AG09309 (cell line): ENCODE data around the gene NOVA1.

Experiments
- DNase-seq: peaks from one replicate; pipeline ENCODE4 v3.0.0-alpha.2; 2010; ENCODE audit warnings: low read depth
- H3K4me3 ChIP-seq: 2 replicates; pipeline ENCODE4 v1.5.1; 2011; ENCODE audit warnings: mild to moderate bottlenecking, low read depth, low read length, moderate library complexity; ENCODE audit not compliant: control insufficient read depth
- CTCF ChIP-seq: IDR thresholded peaks from 2 replicates; pipeline ENCODE4 v1.5.1; 2011; ENCODE audit warnings: mild to moderate bottlenecking, low read depth, low read length, inconsistent platforms; ENCODE audit not compliant: insufficient read depth, control insufficient read depth; ENCODE audit errors: missing control alignments

Gene NOVA1

GRCh38 chr14:26548406-26548805 is 49.4 kb downstream of the NOVA1 start:
- no peak for TF ChIP-seq CTCF
- no peak for DNase-seq
- H3K4me3 ChIP-seq: no peak overlapping the region

GRCh38 chr14:26538176-26538575 is 59.7 kb downstream of the NOVA1 start:
- no peak for TF ChIP-seq CTCF
- no peak for DNase-seq
- no peak overlapping the region for H3K4me3 ChIP-seq

GRCh38 chr14:26531894-26532293 is 65.9 kb downstream of the NOVA1 start:
- no peak for DNase-seq
- no peak for TF ChIP-seq CTCF
- no peak overlapping the region for H3K4me3 ChIP-seq

GRCh38 chr14:26528415-26529182 is 69.2 kb downstream of the NOVA1 start:
- no peak for DNase-seq
- no peak overlapping the region for H3K4me3 ChIP-seq
- TF ChIP-seq CTCF: no peak

GRCh38 chr14:26527095-26527494 is 70.7 kb downstream of the NOVA1 start:
- H3K4me3 ChIP-seq: no peak overlapping the region
- no peak for TF ChIP-seq CTCF
- DNase-seq: no peak

- no peak overlapping the region for H3K4me3 ChIP-seq
- no peak for DNase-seq
- TF ChIP-seq CTCF: no peak
These were observed 71.7 kb downstream of the NOVA1 start for GRCh38 chr14:26526137-26526536.
